RCC 7860 (cell line): ENCODE measurements around the gene AEBP1.

Experiments used
- DNase-seq: peaks from one replicate; pipeline ENCODE4 v3.0.0-alpha.2; 2015; ENCODE audit warnings: low spot score
- FAIRE-seq: peaks from 2 replicates; lab custom pipeline; 2012; peaks lifted over from hg19 to GRCh38; lab: Jason Lieb, UNC

AEBP1 gene

DNA sequence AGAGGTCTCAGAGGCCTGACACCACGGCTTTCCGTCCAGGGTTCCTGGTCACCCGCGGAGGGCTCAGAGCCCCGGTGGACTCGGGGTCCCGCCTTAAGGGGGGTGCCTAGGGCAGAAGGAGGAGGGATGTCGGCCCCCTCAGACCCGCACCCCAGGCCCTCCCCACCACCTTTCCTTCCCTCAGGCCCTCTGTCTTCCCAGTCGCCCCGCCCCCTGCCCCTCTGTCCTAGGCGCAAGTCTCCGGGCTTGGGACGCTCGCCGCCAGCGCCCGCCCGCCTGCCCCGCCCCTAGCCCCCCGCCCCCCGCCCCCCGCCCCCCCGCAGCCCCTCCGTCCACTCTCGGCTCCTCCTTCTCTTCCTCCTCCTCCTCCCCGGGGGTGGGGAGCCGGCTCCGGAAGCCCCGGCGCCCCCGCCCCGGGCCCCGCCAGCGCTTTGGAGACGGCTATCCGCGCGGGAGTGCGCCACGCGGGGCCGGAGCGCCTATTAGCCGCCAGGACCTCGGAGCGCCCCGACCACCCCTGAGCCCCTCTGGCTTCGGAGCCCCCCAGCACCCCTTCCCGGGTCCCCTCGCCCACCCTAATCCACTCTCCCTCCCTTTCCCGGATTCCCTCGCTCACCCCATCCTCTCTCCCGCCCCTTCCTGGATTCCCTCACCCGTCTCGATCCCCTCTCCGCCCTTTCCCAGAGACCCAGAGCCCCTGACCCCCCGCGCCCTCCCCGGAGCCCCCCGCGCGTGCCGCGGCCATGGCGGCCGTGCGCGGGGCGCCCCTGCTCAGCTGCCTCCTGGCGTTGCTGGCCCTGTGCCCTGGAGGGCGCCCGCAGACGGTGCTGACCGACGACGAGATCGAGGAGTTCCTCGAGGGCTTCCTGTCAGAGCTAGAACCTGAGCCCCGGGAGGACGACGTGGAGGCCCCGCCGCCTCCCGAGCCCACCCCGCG is at the start of gene AEBP1:
AEBP1 (plus strand) TSS at position 423 of the 937 bp plus-strand sequence; CDS start at position 744, 321 bp downstream.
- DNase-seq (no peak), FAIRE-seq (no peak)

DNA sequence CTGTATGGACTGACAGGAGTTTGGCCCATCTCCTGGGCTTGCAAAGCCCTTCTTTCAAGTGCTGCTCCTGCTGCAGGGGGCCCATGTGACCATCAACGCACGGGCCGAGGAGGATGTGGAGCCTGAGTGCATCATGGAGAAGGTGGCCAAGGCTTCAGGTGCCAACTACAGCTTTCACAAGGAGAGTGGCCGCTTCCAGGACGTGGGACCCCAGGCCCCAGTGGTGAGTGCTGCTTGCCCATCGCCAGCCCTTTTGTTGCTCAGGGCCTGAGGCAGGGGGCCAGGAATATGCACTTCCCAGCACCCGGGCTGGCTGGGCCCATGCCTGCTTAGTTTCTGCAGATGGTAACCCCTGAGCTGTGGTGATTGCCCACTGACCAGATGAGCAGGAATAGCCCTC is 47.5 kb upstream of the AEBP1 start:
- FAIRE-seq (no peak), DNase-seq (no peak)

DNA sequence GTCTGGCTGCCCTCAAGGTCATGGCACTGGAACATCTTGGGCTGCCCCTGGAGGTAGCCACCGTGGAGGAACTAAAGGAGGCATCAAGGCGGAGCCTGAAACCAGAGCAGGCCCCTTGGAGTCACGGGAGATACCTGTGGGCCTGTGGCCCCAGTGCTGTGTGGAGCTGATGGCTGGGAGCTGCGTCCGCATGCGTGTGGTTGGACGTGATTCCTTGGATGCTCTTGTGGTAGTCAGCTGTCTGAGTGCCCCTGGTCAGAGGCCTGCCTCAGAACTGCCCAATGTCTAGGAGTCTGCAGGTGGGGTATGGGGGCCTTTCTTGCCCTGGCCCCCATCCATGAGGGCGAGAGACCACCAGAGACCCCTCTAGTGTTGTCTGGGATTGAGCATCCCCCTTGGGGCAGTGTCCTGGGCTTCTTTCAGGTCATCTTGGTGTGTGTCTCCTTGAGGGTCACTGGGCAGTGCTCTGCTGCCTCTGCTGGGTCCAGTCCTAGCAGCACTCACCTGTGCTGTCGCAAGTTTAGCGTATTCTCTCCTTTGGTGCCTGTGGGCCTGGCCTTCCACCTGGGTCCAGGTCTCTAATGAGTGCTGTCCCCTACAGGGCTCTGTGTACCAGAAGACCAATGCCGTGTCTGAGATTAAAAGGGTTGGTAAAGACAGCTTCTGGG is 46.8 kb upstream of the AEBP1 start:
- DNase-seq (no peak), FAIRE-seq (no peak)

GRCh38 chr7:44057849-44058758 is 46.0 kb upstream of the AEBP1 start:
- FAIRE-seq (no peak), DNase-seq (no peak)

- no peak for DNase-seq
- FAIRE-seq = no peak
These were observed 45.4 kb upstream of the AEBP1 start for GRCh38 chr7:44058759-44059218.

GRCh38 chr7:44059219-44060090 is 44.7 kb upstream of the AEBP1 start:
- FAIRE-seq = no peak

GRCh38 chr7:44060091-44060947 is 43.8 kb upstream of the AEBP1 start:
- no peak for FAIRE-seq
- no peak for DNase-seq

More at GRCh38 chr7:44059219-44060090, 44.7 kb upstream of the AEBP1 start:
- no peak for DNase-seq

- FAIRE-seq = no peak
- DNase-seq = no peak
These were observed 43.0 kb upstream of the AEBP1 start for GRCh38 chr7:44060948-44061644.

- FAIRE-seq (no peak), DNase-seq (no peak)
These were observed 42.4 kb upstream of the AEBP1 start for GRCh38 chr7:44061645-44062179.

DNA sequence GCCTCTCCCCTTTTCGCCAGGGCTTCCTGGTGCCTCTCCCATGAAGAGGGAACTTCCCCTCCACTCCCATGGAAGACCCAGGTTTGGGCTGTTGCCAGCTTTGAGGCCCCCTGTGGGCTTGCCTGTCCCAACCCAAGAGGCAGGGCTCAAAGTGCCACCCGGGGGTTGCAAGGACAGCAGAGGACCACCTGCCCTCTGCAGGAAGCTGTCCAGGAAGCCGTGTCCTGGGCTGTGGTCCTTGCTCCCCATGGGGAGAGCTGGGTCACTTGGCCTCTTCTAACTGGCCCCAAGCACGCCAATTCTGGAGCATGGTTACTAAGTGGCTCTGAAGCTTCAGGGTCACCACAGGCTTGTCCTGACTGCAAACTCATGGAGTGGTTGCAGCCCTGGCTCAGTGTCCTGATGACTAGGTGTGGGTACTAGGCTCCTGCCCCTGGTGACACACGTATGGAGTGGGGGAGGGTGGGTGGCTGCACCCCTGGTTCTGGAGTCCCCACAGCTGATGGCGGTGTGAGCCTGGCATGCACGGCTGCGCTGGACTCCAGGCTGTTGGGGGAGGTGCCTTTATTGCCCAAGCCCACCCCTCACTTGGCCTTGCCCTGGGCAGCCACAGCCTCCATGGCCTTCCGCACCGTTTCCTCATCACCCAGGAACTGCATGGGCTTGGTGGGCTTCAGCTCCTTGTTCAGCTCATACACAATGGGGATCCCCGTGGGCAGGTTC is 41.8 kb upstream of the AEBP1 start:
- DNase-seq (no peak), FAIRE-seq (no peak)

DNA sequence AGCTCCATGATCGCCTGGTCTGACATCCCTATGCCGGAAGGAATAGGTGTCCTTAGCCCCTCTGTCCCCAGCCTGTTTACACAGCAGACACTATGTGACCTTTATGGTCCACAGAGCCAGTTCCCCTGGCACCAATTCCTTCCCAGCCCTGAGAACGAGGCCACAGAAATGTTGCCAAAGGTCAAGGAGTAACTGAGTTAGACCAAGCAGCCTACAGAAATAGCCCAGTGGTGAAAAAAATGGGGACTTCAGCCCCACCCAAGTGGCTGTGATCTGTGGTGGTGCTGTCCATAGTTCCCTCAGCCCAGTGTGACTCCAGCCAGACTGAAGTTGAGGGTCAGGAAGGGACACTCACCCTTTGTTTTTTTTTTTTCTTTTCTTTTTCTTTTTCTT is 41.2 kb upstream of the AEBP1 start:
- no peak for FAIRE-seq
- DNase-seq = no peak

- DNase-seq (no peak), FAIRE-seq (no peak)
These were observed 40.6 kb upstream of the AEBP1 start for GRCh38 chr7:44063547-44063893.

DNA sequence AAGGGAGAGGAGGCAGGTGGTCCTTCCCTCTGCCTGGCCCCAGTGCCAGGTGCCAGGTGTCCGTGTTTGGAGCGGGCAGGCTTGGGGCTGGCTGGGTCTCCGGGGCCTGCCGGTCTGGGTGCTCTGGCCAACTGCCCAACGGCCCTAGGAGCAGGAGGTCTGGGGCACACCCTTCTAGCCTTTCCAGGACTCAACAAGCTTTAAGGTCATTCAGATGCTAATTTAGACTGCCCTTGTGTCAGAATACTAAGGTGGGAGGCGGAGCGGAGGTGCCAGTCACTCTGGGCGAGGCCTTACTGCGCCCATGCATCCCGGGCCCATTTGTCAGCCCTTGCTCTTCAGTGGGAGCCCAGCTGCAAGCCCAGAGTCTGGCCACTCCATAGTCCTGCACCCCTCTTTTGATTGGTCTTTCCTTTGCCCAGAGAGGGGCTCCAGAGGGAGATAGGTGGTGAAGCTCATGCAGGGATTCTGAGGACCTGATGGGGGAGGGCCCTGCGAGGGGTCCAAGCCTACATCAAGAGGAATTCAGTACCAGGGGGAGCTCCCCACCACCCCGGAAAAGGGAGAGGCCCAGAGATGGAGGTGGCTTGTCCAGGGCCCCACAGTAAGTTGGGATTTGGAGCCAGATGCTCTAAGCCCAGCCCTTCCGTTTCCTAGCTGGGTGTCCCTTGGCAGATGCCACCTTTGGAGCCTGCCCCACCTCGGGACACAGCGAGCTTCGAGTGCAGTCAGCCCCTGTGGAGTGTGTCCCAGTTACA is 40.1 kb upstream of the AEBP1 start:
- no peak for DNase-seq
- no peak for FAIRE-seq

- no peak for DNase-seq
- FAIRE-seq = no peak
These were observed 39.2 kb upstream of the AEBP1 start for GRCh38 chr7:44064791-44065430.

GRCh38 chr7:44065431-44066110 is 38.6 kb upstream of the AEBP1 start, which contains the start of gene PGAM2:
TSS of gene PGAM2 (minus strand) at chr7:44065567. CDS start at chr7:44065529, 38 bp downstream.
- FAIRE-seq (no peak), DNase-seq (no peak)

- no peak for FAIRE-seq
- no peak for DNase-seq
These were observed 38.1 kb upstream of the AEBP1 start for GRCh38 chr7:44066111-44066460.
